Fibroblast of villous mesenchyme (primary cell): Measurements from ENCODE around the gene EPB42. TPM values are rescaled to one million over a fixed set of nuclear protein-coding genes. Genes with fewer than 3 reads are reported as not detected.
"Not testable (repeated sequence)": the region's sequence is repeated elsewhere in the genome, so short reads cannot be mapped to it uniquely, and the experiment has no call there.

Experiments used
- DNase-seq: peaks from one replicate; pipeline ENCODE4 v3.0.0-alpha.2; 2010; ENCODE audit warnings: low read depth
- H3K4me3 ChIP-seq: 2 replicates; pipeline ENCODE4 v1.5.1; 2011; ENCODE audit warnings: low read depth, mild to moderate bottlenecking, low read length
- total RNA-seq: library from RNA; depleted of rRNA; stranded (reverse); fragments of >200 nt; gene quantifications from 2 replicates; pipeline ENCODE4 v1.2.3, GENCODE V29; 2012
- TF ChIP-seq, protein P1 (sequence below): IDR thresholded peaks from 2 replicates; pipeline ENCODE4 v1.5.1; 2012; ENCODE audit warnings: low read depth, mild to moderate bottlenecking, low read length; ENCODE audit not compliant: insufficient read depth

The EPB42 gene
- total RNA-seq, 1 donor, result not detected

DNA sequence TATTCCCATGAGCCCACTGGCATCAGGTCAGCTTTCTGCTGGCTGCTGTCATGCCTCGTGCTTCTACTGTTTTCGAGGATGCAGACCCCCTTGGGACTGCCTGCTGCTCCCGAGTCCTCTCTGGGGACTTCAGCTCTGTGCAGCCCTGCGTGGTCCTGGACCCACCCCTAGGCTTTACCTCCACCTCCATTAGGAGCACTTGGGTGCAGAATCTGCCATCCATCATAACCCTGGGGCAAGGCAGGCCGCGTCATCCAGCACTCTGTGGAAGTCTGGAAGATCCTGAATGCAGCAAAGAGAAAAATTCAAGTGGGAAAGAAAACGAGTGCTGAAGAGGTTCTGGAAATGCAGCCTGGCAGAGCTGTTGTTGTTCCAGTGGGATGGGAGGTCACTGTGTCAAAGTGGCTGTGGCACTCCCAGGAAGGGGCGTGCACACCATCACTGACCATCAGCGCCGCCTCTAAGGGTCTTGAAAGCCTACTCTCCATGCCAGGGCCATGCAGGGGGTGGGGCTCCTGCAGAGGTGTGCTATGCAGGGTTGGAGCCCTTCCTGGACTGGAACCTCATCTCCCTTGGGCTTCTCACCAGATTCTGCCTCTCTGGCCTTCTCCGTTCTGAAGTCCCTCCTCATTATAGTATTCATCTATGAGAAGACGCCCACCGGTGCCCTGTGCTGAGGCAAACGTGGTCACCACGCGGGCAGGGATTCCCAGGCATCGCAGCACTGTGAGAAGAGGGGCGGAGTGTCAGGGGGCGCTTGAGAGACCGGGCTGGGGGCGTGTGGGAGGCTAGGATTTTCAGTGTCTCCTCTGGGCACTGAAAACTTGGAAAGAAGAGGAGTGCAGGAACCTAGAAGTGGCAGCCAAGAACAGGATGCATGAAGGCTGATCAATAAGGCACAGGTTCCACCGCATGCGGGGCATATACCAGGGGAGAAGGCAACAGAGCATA is 12.5 kb downstream of the EPB42 start:
- H3K4me3 ChIP-seq, result no peak overlapping the region
- TF ChIP-seq, protein P1, sequence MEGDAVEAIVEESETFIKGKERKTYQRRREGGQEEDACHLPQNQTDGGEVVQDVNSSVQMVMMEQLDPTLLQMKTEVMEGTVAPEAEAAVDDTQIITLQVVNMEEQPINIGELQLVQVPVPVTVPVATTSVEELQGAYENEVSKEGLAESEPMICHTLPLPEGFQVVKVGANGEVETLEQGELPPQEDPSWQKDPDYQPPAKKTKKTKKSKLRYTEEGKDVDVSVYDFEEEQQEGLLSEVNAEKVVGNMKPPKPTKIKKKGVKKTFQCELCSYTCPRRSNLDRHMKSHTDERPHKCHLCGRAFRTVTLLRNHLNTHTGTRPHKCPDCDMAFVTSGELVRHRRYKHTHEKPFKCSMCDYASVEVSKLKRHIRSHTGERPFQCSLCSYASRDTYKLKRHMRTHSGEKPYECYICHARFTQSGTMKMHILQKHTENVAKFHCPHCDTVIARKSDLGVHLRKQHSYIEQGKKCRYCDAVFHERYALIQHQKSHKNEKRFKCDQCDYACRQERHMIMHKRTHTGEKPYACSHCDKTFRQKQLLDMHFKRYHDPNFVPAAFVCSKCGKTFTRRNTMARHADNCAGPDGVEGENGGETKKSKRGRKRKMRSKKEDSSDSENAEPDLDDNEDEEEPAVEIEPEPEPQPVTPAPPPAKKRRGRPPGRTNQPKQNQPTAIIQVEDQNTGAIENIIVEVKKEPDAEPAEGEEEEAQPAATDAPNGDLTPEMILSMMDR, result no peak
- no peak for DNase-seq

DNA sequence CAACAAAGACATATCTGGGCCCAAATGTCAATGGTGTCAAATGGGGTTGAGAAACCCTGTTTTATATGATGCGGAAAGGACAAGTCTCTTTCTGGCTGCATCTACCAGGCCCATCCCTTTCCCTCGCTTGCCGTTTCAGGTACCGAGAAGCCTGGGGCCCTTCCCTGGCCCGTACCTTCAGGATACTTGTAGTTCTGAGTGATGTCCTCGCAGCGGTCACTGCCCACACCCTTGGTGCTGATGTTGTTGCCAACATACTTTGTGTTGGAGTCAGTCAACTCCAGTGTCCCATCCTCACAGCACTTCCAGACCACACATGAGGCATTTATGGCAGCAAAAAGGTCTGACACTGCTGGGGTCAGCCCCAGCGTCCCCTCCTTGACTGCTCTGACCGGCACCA is 13.8 kb downstream of the EPB42 start:
- TF ChIP-seq, protein P1, result no peak
- H3K4me3 ChIP-seq, result no peak overlapping the region
- no peak for DNase-seq

DNA sequence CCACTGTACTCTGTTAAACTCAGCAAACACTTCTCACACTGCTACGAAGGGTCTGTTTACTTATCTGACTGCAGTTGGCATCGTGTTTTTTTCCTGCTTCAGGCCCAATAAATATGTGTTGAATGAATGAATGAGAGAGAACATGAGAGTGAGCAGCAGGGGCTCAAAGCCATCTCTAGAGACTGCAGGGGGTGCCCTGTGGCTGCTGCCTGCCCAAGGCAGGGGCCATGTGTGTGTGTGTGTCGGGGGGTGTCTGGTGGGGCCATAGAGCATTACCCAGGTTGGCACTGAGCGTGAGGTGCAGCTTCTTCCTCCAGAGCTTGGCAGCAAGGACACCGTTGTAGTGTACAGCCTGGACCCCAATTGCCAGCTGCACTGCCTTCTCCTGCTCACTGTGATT is 14.8 kb downstream of the EPB42 start:
- TF ChIP-seq, protein P1, result no peak
- no peak overlapping the region for H3K4me3 ChIP-seq
- no peak for DNase-seq

DNA sequence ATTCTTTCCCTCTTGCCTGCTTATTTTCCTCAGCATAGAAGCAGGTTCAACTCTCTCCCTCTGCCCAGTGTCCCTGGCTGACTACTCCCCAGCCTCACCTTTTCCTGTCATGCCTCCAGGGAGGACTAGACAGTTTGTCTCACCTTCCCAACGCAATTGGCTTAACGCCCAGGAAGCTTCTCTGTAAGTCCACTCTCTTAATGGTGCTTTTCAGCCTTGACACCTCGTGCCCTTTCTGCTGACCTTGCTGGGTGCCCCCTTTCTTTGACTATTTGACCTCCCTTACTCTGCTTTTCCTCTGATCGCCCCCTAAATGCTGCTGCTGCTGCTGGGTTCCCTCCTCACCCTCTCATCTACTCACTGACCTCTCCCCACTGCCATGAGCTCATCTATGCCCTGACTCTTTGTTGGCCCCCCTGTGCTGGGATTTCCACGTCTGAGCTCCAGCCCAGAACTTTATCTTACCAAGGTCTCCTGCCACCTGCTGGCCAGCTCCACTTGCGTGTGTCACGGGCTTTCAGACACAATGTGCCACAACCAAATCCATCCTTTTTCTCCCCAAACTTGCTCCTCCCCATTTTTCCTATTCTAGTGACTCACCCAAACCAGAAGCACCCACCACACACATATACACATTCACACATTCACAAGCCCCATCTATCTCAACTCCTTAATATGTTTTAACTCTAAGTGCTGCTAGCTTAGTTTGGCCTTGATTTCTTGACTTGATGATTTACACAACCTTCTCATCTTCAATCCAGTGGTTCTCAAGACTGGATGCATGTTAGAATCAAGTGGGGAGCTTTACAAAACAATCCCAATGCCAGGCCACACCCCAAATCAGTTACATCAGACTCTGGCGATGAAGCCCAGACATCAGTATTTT is 16.6 kb downstream of the EPB42 start:
- TF ChIP-seq, protein P1, result peak; percentile 68
- no peak overlapping the region for H3K4me3 ChIP-seq
- peak; percentile 54 for DNase-seq

DNA sequence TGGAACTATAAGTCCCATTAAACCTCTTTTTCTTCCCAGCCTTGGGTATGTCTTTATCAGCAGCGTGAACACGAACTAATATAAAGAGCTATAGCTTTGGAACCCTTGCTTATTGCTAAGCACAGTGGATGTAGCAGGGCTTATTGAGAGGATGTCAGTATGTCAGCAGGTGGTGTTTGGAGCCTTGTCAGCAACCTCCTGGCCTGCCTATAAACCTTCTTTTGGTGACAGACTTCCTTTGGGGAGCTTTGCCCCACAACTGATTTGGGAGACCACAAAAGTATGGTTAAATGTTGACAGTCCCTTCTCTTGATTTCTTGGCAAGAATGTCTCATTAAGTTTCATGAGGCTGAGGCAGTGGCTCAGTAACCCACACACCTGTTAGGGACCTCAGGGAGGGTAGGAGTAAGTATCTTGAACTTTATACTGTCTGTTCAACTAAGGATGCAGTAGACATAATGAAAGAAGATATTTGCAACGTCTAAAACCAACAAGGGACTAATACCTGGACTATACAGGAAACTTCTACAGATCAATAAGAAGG is 20.8 kb downstream of the EPB42 start:
- DNase-seq, result no peak
- TF ChIP-seq, protein P1, result no peak
- no peak overlapping the region for H3K4me3 ChIP-seq

DNA sequence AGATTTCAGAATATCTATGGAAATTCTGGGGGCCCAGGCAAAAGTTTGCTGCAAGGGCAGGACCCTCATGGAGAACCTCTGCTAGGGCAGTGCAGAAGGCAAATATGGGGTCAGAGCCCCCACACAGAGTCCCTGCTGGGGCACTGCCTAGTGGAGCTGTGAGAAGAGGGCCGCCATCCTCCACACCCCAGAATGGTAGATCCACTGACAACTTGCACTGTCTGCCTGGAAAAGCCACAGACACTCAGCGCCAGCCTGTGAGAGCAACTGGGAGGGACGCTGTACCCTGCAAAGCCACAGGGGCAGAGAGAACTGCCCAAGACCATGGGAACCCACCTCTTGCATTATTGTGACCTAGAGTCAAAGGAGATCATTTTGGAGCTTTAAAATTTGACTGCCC is 21.8 kb downstream of the EPB42 start:
- no peak overlapping the region for H3K4me3 ChIP-seq
- no peak for DNase-seq
- TF ChIP-seq, protein P1, result no peak

DNA sequence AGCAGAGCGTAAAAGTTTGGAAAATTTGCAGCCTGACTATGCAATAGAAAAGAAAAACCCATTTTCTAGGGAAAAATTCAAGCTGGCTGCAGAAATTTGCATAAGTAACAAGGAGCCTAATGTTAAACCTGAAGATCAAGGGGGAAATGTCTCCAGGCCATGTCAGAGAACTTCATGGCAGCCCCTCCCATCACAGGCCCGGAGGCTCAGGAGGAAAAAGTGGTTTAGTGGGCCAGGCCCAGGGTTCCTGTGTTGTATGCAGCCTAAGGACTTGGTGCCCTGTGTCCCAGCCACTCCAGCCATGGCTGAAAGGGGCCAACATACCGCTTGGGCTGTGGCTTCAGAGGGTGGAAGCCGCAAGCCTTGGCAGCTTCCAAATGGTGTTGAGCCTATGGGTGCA is 22.3 kb downstream of the EPB42 start:
- H3K4me3 ChIP-seq, DNase-seq: not testable (repeated sequence)

DNA sequence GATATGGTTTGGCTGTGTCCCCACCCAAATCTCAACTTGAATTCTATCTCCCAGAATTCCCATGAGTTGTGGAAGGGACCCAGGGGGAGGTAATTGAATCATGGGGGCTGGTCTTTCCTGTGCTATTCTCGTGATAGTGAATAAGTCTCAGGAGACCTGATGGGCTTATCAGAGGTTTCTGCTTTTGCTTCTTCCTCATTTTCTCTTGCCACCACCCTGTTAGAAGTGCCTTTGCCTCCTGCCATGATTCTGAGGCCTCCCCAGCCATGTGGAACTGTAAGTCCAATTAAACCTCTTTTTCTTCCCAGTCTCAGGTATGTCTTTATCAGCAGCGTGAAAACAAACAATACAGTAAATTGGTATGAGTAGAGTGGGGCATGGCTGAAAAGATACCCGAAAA is 23.0 kb downstream of the EPB42 start:
- not testable (repeated sequence) for H3K4me3 ChIP-seq, DNase-seq
